Cerebellar cortex (tissue), 1 donor: ENCODE measurements around the gene CNPY4.

ENCODE experiments used
- DNase-seq: peaks from one replicate; pipeline ENCODE4 v3.0.0-alpha.2; 2015; ENCODE audit warnings: low spot score

Gene CNPY4

DNA sequence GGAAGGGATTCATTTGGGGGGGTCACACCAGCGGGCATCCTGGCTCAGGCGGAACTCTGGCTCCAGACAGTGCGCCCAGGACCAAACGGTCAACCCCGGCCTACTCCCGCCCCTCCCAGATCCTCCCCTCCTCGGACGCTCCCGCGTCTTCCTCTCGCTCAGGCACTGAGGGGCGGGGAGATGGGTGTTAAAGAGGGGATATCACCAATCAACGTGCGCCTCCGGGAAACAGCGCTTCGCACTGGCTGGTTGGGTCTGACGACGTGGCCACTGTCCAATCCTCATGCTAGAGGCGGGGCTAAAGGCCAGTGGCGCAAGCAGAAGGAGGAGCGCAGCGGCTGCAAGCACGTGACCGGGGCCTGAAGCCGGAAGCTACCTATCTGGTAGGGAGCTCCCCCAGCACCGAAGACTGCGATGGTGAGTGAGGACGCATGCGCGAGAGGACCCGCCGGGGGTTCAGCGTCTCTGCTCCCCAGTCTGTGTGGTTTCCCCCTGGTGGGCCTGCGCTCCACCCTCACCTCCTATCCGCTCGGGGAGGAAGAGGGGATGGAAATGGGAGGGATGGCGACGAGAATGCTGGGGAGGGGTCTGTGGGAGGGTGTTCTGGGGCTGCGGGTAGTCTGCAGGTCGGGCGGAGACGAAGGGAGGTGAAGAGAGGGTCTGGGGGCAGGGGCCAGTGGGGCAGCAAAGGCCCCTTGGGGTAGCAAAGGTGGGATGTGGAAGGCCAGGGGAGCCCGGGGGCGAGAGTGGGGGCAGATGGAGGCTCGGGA, 29.3 kb downstream of the CNPY4 start, which contains the start of gene LAMTOR4:
Gene LAMTOR4, plus strand, starts transcription at position 360 of the 770 bp plus-strand sequence. Its CDS starts 55 bp downstream, at position 415.
- DNase-seq = peak; percentile 100

DNA sequence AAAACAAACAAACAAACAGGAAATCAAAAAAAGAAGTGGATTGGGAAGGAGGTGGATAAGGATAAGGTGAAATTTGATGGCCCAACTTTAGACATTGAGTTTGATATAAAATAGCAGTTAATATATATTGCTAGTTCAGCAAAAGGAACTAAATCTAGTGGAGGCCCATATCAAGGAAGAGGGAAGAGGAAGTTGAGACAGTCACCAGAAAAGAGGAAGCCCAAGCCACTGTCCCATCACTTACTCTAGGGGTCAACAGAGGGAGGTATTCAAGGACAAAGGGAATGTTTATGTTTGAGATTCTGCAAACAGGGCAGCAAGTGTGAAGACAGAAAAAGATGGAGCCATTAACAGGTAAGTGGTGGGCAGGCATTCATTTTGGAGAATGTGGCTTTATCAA, 33.0 kb downstream of the CNPY4 start:
- no peak for DNase-seq

DNA sequence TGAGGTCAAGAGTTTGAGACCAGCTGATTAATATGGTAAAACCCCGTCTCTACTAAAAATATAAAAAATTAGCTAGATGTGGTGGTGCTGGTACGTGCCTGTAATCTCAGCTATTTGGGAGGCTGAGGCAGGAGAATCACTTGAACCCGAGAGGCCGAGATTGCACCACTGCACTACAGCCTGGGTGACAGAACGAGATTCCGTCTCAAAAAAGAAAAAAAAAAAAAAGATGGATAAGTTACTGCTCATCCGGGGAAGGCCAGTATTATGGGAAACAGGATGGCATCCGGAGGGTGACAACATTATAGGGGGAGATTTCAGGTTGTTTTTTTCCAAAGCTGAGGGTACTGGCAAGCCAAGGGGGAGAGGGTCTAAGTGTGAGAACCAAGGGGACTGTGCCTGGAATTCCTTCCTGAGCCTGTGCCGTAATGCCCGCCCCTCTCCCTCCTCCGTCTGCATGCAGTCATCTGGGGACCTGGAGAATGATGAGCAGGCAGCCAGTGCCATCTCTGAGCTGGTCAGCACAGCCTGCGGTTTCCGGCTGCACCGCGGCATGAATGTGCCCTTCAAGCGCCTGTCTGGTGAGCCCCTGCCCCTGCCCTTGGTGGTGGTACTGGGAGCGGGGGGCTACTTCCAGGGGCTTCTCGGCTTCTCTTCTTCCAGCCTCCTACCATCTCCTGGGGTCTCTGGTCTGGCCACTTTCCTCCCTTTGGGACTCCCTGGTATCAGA, 33.7 kb downstream of the CNPY4 start:
- DNase-seq = no peak

DNA sequence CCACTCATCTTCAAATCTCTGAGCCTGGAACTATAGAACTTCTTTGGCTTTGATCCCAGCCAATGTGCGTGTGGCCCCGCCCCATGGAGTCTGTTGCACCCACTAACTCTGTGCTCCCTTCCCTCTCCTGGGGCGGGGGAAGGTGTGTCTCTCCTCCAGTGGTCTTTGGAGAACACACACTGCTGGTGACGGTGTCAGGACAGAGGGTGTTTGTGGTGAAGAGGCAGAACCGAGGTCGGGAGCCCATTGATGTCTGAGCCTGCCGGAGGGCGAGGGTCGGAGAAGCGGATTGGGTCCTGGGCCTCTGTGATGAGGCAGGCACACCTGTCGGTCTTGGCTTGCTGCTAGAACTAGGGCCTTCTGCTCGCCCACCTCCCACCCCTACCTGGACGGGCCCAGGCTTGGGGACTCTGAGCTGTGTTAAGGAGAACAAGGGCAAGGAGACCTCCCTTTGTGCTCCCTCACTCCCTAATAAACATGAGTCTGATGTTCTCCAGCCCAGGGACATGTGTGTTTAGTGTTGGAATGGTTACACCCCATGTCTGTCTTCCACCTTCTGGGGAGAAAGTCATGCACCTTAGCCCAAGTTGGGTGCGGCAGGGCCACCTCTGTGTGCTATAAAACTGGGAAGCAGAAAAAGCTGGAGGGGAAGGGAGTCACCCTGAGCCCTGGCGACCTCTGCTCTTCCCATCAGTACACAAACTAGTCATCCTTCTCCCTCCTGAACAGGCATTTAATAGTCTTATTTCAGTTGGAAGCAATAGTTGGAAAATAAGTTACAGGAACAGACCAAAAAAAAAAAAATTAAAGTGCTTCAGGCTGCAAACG, 34.5 kb downstream of the CNPY4 start:
- no peak for DNase-seq

DNA sequence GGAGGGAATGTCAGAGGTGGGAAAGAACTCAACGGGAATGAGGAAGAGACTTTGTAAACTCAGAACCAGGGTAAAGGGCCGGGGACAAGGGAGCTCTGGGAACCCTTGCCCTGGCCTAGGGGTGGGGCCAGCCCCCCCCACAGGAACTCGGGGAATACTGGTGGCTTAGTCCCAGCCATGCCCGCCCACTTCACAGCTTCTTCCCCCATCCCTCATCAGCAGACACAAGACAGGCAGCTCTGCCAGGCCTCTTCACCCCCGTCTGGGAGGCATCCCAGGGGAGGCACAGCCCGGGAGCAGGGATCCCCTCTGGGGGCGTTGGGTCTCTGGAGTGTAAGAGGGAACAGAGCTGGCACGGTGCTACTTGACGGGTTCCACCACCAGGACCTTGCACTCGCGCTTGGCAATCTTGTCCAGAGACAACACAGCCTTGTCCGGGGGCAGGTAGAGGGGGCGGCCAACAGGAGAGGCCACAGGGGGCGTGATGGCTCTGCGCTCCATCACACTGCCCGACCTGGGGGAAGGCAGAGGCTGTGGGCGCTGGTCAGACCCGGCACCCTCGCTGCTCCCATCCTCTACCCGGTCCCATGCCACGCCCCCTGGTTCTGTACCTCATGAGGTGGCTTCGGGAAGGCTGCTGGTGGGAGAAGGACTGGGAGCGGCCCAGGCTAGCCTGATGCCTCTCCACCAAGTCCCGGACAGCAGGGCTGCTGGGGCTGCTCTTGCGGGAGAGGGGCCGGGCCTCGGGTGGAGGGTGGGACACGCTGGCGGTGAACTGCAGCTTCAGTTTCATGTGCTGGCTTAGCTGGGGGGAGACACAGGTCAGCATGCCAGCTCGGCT, 35.4 kb downstream of the CNPY4 start:
- no peak for DNase-seq

DNA sequence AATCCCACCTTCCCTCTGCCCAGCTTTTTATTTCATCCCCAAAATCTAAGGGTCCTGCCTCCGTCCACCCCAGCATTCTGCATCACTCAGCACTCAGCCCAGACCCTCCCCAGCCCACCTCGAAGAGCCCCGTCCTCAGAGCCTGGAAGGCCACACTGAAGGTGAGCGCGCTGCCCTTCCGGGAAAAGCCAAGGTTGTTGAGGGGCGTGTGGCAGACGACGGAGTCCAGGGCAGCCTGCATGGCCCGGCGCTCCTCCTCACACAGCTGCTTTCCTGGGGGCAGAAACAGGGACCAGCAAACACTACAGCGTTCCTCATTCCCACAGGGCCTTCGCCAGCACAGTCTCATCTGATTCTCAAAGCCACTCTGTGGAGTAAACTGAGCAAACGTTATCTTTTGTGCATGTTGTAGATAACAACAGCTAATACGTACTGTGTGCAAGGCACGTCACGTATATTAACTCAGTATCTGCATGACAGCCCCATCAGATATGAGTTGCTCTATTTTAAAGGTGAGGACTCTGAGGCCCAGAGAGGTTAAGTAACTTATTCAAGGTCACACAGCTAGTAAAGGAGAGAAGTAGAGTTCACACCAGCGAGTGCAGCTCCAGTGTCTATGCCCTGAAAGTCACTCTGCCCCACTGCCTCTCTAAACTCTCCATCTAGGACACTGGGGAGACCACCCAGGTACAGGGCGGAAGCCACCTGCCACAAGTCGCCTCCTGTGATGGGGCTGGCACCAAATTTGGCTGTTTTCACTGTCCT, 36.3 kb downstream of the CNPY4 start:
- DNase-seq = no peak

DNA sequence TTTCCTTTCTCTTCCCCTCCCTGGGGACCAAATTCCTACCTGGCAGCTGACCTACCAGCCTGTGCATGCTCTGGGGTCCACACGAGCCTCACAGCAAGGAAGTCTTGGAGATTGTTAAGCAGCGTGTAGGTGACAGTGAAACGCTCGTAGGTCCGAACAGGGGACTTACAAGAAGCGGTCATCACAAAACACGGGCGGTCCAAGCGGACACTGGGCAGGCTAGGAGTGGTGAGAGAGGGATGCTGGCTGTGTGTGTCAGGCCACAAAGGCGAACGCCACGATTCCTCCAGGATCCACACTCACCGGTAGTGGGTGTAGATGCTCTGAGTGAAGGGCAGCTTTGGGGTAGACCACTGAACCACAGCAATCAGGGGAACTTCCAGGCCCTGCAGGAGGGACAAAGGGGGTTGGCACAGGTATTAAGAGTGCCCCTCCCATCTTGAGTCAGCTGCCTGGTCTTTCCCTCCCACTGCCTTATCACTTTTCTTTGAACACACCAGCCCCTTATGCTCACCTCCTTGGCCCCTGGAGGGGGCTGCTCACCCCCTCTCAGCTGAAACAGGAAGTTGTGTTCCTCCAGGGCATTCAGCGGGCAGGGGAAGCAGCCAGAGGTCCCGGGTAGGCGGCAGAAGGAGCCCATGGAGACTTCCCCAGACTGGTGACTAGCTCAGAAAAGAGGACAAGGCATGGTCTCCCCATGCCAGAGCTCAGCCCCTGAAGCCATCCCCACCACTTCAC, 37.1 kb downstream of the CNPY4 start:
- no peak for DNase-seq

DNA sequence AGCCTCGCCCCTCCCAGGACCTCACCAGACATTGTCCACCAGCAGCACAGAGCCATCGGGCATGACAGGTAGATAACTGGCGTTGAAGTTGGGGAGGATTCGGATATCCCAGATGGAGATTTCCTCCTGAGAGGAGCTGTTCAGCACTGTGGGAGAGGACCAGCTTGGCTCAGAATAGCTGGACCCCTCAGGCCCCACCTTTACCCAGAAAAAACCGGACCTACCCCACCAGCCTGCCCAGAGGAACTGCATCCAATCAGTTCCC, 37.6 kb downstream of the CNPY4 start:
- no peak for DNase-seq

DNA sequence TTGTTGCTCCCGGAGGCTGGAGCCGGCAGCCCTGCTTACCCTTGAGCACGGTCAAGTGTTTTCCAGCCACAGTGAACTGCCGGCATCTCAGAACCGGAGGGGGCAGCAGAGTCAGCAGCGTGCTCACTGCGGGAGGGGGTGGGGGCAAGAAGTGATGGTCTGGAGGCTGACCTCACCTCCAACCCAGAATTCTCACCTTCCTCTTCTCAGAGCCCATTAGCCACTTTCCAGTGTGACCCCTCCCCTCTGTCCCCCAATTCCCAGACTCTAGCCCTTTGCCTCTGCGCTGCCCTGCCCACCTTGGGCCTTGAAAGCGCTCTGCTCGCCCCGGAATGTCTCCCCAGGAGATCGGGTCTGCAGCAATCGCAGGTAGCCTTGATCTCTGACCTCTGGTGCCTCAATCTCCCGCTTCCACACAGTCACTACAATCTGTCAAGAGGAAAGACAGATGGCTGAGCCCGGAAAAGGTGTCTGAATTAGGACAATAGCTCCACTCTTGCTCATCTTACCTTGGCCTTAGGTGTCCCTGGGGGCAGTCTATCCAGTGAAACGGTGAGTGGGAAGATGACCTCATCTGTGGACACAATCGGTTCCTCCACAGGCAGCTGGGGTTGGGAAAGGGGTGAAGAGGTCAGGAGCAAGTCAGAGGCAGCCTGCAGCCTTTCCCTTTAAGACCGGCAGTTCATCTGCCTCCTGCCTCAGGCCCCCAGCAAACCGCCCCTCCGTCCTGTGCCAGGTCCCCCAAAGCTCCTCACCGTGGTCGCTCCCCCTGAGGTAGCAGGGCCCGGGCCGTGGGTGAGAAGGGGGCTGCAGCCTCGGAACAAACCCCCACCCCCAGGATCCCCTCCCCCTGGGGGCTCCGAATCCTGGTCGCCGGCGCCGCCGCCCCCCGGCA, 38.1 kb downstream of the CNPY4 start:
- DNase-seq = peak; percentile 68

DNA sequence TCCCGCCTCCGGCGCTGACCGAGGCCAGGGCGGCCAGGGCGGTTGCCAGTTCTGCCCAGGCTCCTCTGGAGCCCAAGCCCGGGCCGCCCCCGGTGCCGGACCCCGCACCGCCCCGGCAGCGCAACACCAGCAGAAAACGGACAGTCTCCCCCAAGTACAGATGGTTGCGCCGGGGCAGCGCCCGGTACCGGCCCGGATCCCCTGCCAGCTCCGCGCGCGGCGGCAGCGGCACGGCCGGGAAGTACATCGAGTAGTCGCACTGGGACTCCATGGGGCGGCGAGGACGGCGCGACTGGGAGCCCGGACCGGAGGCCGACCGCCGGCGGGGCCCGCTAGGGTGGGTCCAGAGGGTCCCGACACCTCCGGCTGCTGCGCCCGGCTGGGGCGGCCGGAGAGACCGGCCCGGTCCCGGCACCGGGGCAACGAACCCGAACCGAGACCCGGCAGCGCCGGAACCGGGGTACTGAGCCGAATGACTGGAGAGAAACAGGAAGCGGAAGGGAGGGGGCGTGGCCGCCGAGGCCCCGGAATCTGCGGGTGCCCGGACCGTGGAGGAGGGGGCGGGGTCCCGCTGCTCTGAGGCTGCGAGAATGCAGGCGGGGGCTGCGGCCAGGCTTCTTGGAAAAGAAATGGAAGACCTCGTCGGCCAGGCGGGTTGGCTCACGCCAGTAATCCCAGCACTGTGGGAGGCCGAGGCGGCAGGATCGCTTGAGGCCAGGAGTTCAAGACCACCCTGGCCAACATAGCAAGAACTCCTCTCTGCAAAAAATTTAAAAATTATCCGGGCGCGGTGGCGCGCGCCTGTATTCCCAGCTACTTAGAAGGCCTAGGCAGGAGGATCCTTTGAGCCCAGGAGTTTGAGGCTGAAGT, 39.0 kb downstream of the CNPY4 start, which contains the start of gene TRAPPC14:
Gene TRAPPC14, minus strand, starts transcription at position 495 of the 870 bp plus-strand sequence. Its CDS starts 224 bp downstream, at position 271.
- DNase-seq = peak; percentile 84

DNA sequence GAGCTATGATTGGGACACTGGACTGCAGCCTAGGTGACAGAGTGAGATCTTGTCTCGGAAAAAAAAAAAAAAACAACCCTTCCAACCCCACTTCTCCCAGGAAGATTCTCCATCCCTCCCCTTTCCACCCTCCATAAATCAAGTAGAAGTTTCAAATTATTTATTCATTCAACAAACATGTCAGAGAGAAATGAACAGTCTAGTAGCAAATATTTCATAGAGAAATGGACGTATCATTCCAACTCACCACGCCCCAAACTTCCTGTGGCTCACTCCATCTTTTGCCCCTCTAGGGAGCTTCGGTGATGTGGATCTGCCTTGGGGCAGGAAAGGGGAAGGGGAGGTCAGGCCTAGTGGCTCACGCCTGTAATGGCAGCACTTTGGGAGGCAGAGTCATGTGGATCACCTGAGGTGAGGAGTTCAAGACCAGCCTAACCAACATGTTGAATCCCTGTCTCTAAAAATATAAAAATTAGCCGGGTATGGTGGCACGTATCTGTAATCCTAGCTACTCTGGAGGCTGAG, 39.7 kb downstream of the CNPY4 start:
- no peak for DNase-seq

DNA sequence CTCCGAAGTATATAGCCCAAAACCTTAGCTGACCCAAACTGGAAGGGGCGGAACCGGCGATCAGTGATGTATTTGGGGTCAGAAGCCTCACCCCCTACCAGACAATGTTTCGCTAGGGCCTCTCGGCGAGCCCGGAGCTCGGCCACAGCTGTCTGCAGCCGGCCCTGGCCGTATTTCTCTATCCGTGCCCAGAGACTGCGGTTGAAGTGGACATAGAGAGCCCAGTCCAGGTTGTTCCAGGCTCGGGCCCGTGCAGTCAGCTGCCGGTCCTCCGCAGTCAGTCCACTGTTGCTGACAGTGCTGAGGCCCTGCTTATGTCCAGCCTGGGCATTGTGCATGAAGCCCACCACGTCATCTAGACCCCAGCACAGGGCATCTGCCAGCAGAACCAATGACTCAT, 40.6 kb downstream of the CNPY4 start:
- DNase-seq = no peak

DNA sequence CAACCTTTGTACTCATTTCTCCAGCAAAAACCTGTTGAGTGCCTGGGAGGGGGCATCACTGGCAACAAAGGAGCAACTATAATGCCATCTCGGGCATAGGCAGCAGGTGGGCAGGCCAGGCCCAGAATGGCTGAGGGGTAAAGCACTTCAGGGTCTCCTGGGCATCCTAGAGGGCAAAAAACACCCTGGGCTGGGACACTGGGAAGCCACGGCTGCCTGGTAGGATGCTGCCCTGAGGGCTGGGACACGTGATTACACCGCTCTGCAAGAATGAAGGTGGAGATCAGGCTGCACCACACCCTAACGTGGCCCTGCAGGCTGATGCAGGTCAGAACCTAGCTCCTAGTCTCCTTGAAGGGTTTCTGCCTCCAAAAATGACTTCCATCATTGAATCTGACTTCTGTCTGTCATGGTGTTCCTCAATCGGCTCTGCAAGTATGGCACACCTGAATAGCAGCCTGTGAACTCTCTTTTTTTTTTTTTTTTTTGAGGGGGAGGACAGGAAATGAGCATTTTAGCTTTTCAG, 43.6 kb downstream of the CNPY4 start:
- DNase-seq = no peak

DNA sequence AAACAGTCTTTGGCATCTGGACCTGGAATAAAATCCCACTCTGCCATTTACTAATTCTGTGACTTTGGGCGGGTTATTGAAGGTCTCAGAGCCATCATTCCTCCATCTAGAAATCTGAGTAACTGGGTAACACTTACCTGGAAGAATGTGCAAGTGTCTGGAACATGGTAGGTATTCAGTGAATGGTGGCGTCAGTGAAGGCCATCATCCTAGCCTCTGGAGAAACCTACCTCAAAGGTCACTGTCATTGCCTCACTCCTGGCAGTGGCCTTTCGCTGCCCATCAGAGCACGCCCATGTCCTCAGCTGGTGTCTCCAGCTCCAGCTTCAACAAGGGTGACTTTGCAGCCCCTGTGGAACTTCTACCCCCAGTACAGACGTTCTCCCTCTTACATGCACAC, 44.4 kb downstream of the CNPY4 start:
- no peak for DNase-seq

DNA sequence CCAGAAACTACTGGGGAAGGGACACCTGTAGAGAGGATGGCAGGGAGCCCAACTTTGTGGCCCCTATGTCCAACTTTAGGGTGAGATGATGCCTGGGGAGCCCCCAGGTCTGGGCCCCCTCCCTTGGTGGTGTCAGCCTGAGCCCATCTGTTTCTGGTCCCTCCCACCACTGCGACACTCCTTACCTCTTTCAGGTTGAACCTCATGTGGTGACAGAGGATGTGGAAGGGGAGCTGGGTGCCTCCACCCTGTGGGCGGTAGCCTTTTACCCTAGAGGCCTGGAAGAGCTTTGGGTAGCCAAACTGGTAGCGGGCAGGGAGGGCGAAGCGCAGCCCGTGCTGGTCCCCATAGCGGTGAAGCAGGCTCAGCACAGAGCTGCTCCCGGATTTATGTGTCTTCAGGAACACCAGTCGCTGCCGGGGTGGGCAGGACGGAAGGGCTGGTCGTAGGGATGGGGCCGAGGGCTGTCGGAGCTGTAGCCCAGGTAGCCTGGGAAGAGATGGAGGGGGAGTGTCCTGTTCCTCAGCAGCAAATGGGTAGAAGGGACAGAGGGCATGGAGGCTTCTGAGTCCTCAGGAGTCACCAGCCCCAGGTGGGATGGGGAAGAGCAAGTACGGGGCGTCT, 47.0 kb downstream of the CNPY4 start:
- DNase-seq = no peak

DNA sequence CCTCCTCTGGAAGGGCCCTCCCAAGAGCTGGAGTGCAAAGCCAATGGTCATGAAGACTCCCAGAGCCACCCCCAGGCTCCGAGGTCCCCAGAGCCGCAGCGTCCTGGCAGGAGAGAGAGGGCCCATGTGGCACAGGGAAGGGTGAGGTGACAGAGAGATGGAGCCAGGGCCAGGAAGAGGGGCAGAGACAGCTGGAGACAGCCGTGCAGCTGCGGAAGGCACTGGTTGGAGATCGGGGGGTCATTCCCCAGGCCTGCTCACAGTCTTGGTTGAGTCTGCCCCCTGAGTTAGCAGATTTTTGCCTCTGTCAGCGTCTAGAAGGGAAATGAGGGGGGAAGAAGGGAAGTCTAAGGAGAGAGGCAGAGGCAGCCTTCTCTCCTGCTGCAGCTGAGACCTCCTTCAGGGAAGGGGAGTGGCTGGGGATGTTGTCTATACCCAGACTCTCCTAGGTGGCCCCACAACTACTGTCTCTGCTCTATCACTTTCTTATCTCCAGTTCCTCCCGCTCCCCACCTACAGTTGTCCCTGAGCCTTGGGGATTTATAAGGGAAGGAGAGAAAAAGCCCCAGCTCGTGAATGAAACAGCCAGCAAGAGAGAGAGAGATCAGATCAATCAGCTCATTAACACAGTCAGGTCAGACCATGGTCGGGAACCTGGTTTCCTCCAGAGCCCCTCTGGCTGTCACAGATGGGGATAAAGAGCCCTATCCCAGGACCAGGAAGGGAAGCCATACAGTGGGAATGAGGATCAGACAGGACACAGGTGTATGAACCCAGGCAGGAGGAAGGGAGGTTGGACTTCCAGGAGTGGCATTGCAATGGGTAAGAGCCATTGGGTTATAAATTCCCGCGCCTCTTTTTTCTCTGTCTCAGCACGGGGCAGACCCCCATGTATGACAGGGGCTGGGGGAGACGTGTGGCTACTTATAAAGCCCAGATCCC, 47.8 kb downstream of the CNPY4 start:
- no peak for DNase-seq
